ENCODE results near the gene PPARD.
A peak's percentile ranks its signal among the peaks of the same experiment; 100 is the strongest.
"Not testable (repeated sequence)": the region's sequence is repeated elsewhere in the genome, so short reads cannot be mapped to it uniquely, and the experiment has no call there.

Gene PPARD

GRCh38 chr6:35328108-35328723 is 14.1 kb upstream of the PPARD start:
- Histone ChIP-seq H4K8ac (ENCODE audit: low read depth, low read length) (no peak overlapping the region), H2BK120ac (ENCODE audit: low read depth, low read length) (no peak overlapping the region), H2BK15ac (replicated peaks; ENCODE audit: low read depth) (no peak overlapping the region), H4K5ac (ENCODE audit: low read length) (no peak overlapping the region), H3K23ac (ENCODE audit: low read length) (no peak overlapping the region), H3K36me3 (ENCODE audit: control insufficient read depth, insufficient read depth, low read length) (no peaks in the 10 kb centered on the region), H3K9ac (ENCODE audit: low read length) (no peak overlapping the region), H3K79me1 (ENCODE audit: low read length) (no peaks in the 10 kb centered on the region), H2BK5ac (ENCODE audit: low read length) (no peak overlapping the region), H3K4ac (ENCODE audit: low read depth, low read length) (no peak overlapping the region), H3K4me3 (ENCODE audit: low read length) (no peak overlapping the region), H3K79me2 (ENCODE audit: control insufficient read depth, insufficient read depth, low read length) (no peaks in the 10 kb centered on the region), H3K27me3 (ENCODE audit: insufficient read depth, low read length, poor library complexity) (no peaks in the 10 kb centered on the region), H3K4me1 (ENCODE audit: control insufficient read depth, low read depth, low read length) (no peaks in the 10 kb centered on the region), H3K27ac (ENCODE audit: low read depth, low read length) (no peak overlapping the region), H3K18ac (ENCODE audit: low read length) (no peak overlapping the region), H3K4me2 (ENCODE audit: low read length) (no peak overlapping the region), H3K56ac (ENCODE audit: low read length) (no peak overlapping the region), H2AK5ac (ENCODE audit: low read length) (no peak overlapping the region)
- no CpG with 5 or more reads among the region's 1 CpG for WGBS (ENCODE audit: extremely low coverage, insufficient coverage, low lambda C conversion rate)
- no peak for DNase-seq

- H3K4me1 ChIP-seq (ENCODE audit: control insufficient read depth, low read depth, low read length): not testable (repeated sequence)
These were observed 13.4 kb upstream of the PPARD start for GRCh38 chr6:35328965-35329364.

GRCh38 chr6:35330541-35331119 is 11.7 kb upstream of the PPARD start:
- no CpG with 5 or more reads among the region's 9 CpGs for WGBS (ENCODE audit: extremely low coverage, insufficient coverage, low lambda C conversion rate)
- Histone ChIP-seq H3K4me2 (ENCODE audit: low read length) (no peak overlapping the region), H3K4me1 (ENCODE audit: control insufficient read depth, low read depth, low read length) (no peaks in the 10 kb centered on the region), H3K79me1 (ENCODE audit: low read length) (no peaks in the 10 kb centered on the region), H3K27ac (ENCODE audit: low read depth, low read length) (no peak overlapping the region), H3K4ac (ENCODE audit: low read depth, low read length) (no peak overlapping the region), H3K79me2 (ENCODE audit: control insufficient read depth, insufficient read depth, low read length) (no peaks in the 10 kb centered on the region), H2BK5ac (ENCODE audit: low read length) (no peak overlapping the region), H3K9ac (ENCODE audit: low read length) (no peak overlapping the region), H4K5ac (ENCODE audit: low read length) (no peak overlapping the region), H2BK15ac (replicated peaks; ENCODE audit: low read depth) (no peak overlapping the region), H2AK5ac (ENCODE audit: low read length) (no peak overlapping the region), H3K4me3 (ENCODE audit: low read length) (no peak overlapping the region), H3K56ac (ENCODE audit: low read length) (no peak overlapping the region), H3K23ac (ENCODE audit: low read length) (no peak overlapping the region), H3K18ac (ENCODE audit: low read length) (no peak overlapping the region), H4K8ac (ENCODE audit: low read depth, low read length) (no peak overlapping the region), H2BK120ac (ENCODE audit: low read depth, low read length) (no peak overlapping the region), H3K27me3 (ENCODE audit: insufficient read depth, low read length, poor library complexity) (no peaks in the 10 kb centered on the region), H3K36me3 (ENCODE audit: control insufficient read depth, insufficient read depth, low read length) (no peaks in the 10 kb centered on the region)
- no peak for DNase-seq

More at GRCh38 chr6:35328965-35329364, 13.4 kb upstream of the PPARD start:
- H3K56ac ChIP-seq (ENCODE audit: low read length); H3K4me3 ChIP-seq (ENCODE audit: low read length); H3K4ac ChIP-seq (ENCODE audit: low read depth, low read length); H3K18ac ChIP-seq (ENCODE audit: low read length); H2BK120ac ChIP-seq (ENCODE audit: low read depth, low read length); H2BK5ac ChIP-seq (ENCODE audit: low read length); H3K79me1 ChIP-seq (ENCODE audit: low read length); H3K36me3 ChIP-seq (ENCODE audit: control insufficient read depth, insufficient read depth, low read length); H3K9ac ChIP-seq (ENCODE audit: low read length); H2AK5ac ChIP-seq (ENCODE audit: low read length); H4K5ac ChIP-seq (ENCODE audit: low read length); H3K4me2 ChIP-seq (ENCODE audit: low read length); H3K27me3 ChIP-seq (ENCODE audit: insufficient read depth, low read length, poor library complexity); H3K23ac ChIP-seq (ENCODE audit: low read length); DNase-seq; H3K79me2 ChIP-seq (ENCODE audit: control insufficient read depth, insufficient read depth, low read length); H2BK15ac ChIP-seq (replicated peaks; ENCODE audit: low read depth); H4K8ac ChIP-seq (ENCODE audit: low read depth, low read length); H3K27ac ChIP-seq (ENCODE audit: low read depth, low read length): not testable (repeated sequence)
- whole genome bisulfite sequencing (ENCODE audit: extremely low coverage, insufficient coverage, low lambda C conversion rate): no CpG with 5 or more reads among the region's 8 CpGs

GRCh38 chr6:35332074-35332887 is 10.1 kb upstream of the PPARD start:
- peak; percentile 51 for DNase-seq

GRCh38 chr6:35341557-35341956 is 801 bp upstream of the PPARD start:
- H4K5ac ChIP-seq (ENCODE audit: low read length): no peak overlapping the region
- H2BK5ac ChIP-seq (ENCODE audit: low read length): no peak overlapping the region
- no peaks in the 10 kb centered on the region for H3K79me1 ChIP-seq (ENCODE audit: low read length)
- H2BK120ac ChIP-seq (ENCODE audit: low read depth, low read length): no peak overlapping the region
- no peak overlapping the region for H3K9ac ChIP-seq (ENCODE audit: low read length)
- no peaks in the 10 kb centered on the region for H3K27me3 ChIP-seq (ENCODE audit: insufficient read depth, low read length, poor library complexity)
- no peak overlapping the region for H4K8ac ChIP-seq (ENCODE audit: low read depth, low read length)
- no peak overlapping the region for H2AK5ac ChIP-seq (ENCODE audit: low read length)
- H3K18ac ChIP-seq (ENCODE audit: low read length): no peak overlapping the region
- no peaks in the 10 kb centered on the region for H3K4me1 ChIP-seq (ENCODE audit: control insufficient read depth, low read depth, low read length)
- no peak overlapping the region for H3K27ac ChIP-seq (ENCODE audit: low read depth, low read length)
- H3K56ac ChIP-seq (ENCODE audit: low read length): no peak overlapping the region
- H3K23ac ChIP-seq (ENCODE audit: low read length): no peak overlapping the region
- H3K36me3 ChIP-seq (ENCODE audit: control insufficient read depth, insufficient read depth, low read length): no peaks in the 10 kb centered on the region
- H2BK15ac ChIP-seq (replicated peaks; ENCODE audit: low read depth): no peak overlapping the region
- H3K79me2 ChIP-seq (ENCODE audit: control insufficient read depth, insufficient read depth, low read length): no peaks in the 10 kb centered on the region
- no peak overlapping the region for H3K4me2 ChIP-seq (ENCODE audit: low read length)
- WGBS (ENCODE audit: extremely low coverage, insufficient coverage, low lambda C conversion rate): no CpG with 5 or more reads among the region's 13 CpGs
- peak; percentile 59 for DNase-seq
- no peak overlapping the region for H3K4ac ChIP-seq (ENCODE audit: low read depth, low read length)
- H3K4me3 ChIP-seq (ENCODE audit: low read length): no peak overlapping the region

More at GRCh38 chr6:35332074-35332887, 10.1 kb upstream of the PPARD start:
- H4K5ac ChIP-seq (ENCODE audit: low read length); H3K79me1 ChIP-seq (ENCODE audit: low read length); H3K4me1 ChIP-seq (ENCODE audit: control insufficient read depth, low read depth, low read length); H3K4ac ChIP-seq (ENCODE audit: low read depth, low read length); H3K56ac ChIP-seq (ENCODE audit: low read length); H3K36me3 ChIP-seq (ENCODE audit: control insufficient read depth, insufficient read depth, low read length); H2BK5ac ChIP-seq (ENCODE audit: low read length); H3K18ac ChIP-seq (ENCODE audit: low read length); H2BK15ac ChIP-seq (replicated peaks; ENCODE audit: low read depth); H4K8ac ChIP-seq (ENCODE audit: low read depth, low read length); H3K27ac ChIP-seq (ENCODE audit: low read depth, low read length); H3K27me3 ChIP-seq (ENCODE audit: insufficient read depth, low read length, poor library complexity); H3K4me2 ChIP-seq (ENCODE audit: low read length); H2AK5ac ChIP-seq (ENCODE audit: low read length); H3K4me3 ChIP-seq (ENCODE audit: low read length); H2BK120ac ChIP-seq (ENCODE audit: low read depth, low read length); H3K79me2 ChIP-seq (ENCODE audit: control insufficient read depth, insufficient read depth, low read length); H3K9ac ChIP-seq (ENCODE audit: low read length); H3K23ac ChIP-seq (ENCODE audit: low read length): not testable (repeated sequence)
- WGBS (ENCODE audit: extremely low coverage, insufficient coverage, low lambda C conversion rate): no CpG with 5 or more reads among the region's 9 CpGs
